MM.1S (cell line): ENCODE results near the gene OMG.

ENCODE experiments used
- DNase-seq: peaks from one replicate; pipeline ENCODE4 v3.0.0-alpha.2; 2015
- H2AFZ ChIP-seq: fragments of 300-600 bp; sonication (generic); 2 replicates; pipeline ENCODE4 v1.6.0; 2016; ENCODE audit warnings: antibody characterized with exemption, low read length
- H3F3A ChIP-seq: fragments of 300-600 bp; sonication (generic); 2 replicates; pipeline ENCODE4 v1.6.1; 2016; ENCODE audit warnings: mild to moderate bottlenecking, antibody characterized with exemption, low read length, moderate library complexity, mixed read lengths; ENCODE audit not compliant: insufficient read depth
- H3K27ac ChIP-seq: fragments of 300-600 bp; sonication (generic); 2 replicates; pipeline ENCODE4 v1.5.1; 2016; ENCODE audit warnings: mild to moderate bottlenecking, low read length
- H3K27me3 ChIP-seq: fragments of 300-600 bp; sonication (generic); replicated peaks from 2 replicates; pipeline ENCODE4 v1.6.0; 2016; ENCODE audit warnings: low read length; ENCODE audit not compliant: insufficient read depth
- H3K36me3 ChIP-seq: fragments of 300-600 bp; sonication (generic); replicated peaks from 2 replicates; pipeline ENCODE4 v1.6.1; 2016; ENCODE audit warnings: mild to moderate bottlenecking, low read length, mixed read lengths; ENCODE audit not compliant: insufficient read depth
- H3K4me1 ChIP-seq: fragments of 300-600 bp; sonication (generic); 2 replicates; pipeline ENCODE4 v1.6.1; 2016; ENCODE audit warnings: low read length, mixed read lengths
- H3K4me2 ChIP-seq: fragments of 300-600 bp; sonication (generic); 2 replicates; pipeline ENCODE4 v1.6.0; 2016; ENCODE audit warnings: low read depth, low read length
- H3K4me3 ChIP-seq: fragments of 300-600 bp; sonication (generic); 2 replicates; pipeline ENCODE4 v1.5.1; 2016; ENCODE audit warnings: low read length, mixed read lengths
- H3K79me2 ChIP-seq: fragments of 300-600 bp; sonication (generic); 2 replicates; pipeline ENCODE4 v1.6.1; 2016; ENCODE audit warnings: mixed run types, low read length, mixed read lengths
- H3K9ac ChIP-seq: fragments of 300-600 bp; sonication (generic); 2 replicates; pipeline ENCODE4 v1.6.1; 2016; ENCODE audit warnings: low read length, mixed read lengths
- H3K9me2 ChIP-seq: fragments of 300-600 bp; sonication (generic); replicated peaks from 2 replicates; pipeline ENCODE4 v1.6.1; 2016; ENCODE audit warnings: mild to moderate bottlenecking, low read length, mixed read lengths; ENCODE audit not compliant: insufficient read depth
- H3K9me3 ChIP-seq: fragments of 300-600 bp; sonication (generic); replicated peaks from 2 replicates; pipeline ENCODE4 v1.6.1; 2016; ENCODE audit warnings: mild to moderate bottlenecking, low read length, mixed read lengths; ENCODE audit not compliant: insufficient read depth
- H4K20me1 ChIP-seq: fragments of 300-600 bp; sonication (generic); 2 replicates; pipeline ENCODE4 v1.6.1; 2016; ENCODE audit warnings: mild to moderate bottlenecking, low read length, moderate library complexity, mixed read lengths; ENCODE audit not compliant: insufficient read depth
- EZH2 ChIP-seq: fragments of 300-600 bp; sonication (generic); optimal IDR thresholded peaks from 2 replicates; pipeline ENCODE3; 2017; ENCODE audit warnings: low read depth, mild to moderate bottlenecking, antibody characterized with exemption, low read length, mixed read lengths
- EZH2phosphoT487 ChIP-seq: fragments of 300-600 bp; sonication (generic); IDR thresholded peaks from 2 replicates; pipeline ENCODE4 v1.6.1; 2018; ENCODE audit warnings: antibody characterized with exemption, low read length
- TF ChIP-seq, protein P1 (sequence below): fragments of 300-600 bp; sonication (generic); IDR thresholded peaks from 2 replicates; pipeline ENCODE4 v1.5.1; 2016; ENCODE audit warnings: antibody characterized with exemption, low read length, mixed read lengths

Gene OMG

DNA sequence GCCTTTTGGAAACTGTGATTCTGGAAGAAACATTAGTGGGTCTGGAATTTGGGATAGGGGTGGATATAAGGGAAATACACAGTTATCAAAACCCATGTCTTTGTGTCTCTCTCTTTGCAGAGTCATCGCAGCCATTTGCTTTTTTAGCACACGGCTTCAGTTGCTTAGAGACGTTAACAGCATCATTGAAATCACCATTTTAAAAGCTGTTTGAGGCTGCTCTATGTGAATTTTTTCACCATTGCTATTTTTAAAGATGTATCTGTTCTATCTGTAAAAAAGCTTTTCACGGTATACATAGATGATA, 47.3 kb downstream of the OMG start:
- H3K4me1 ChIP-seq, result peaks cover 26% of the 10 kb centered on the region
- DNase-seq, result no peak
- H2AFZ ChIP-seq, result no peak overlapping the region
- peaks cover 22% of the 10 kb centered on the region for H3F3A ChIP-seq
- TF ChIP-seq EZH2 (no peak), EZH2phosphoT487 (no peak)
- TF ChIP-seq, protein P1, sequence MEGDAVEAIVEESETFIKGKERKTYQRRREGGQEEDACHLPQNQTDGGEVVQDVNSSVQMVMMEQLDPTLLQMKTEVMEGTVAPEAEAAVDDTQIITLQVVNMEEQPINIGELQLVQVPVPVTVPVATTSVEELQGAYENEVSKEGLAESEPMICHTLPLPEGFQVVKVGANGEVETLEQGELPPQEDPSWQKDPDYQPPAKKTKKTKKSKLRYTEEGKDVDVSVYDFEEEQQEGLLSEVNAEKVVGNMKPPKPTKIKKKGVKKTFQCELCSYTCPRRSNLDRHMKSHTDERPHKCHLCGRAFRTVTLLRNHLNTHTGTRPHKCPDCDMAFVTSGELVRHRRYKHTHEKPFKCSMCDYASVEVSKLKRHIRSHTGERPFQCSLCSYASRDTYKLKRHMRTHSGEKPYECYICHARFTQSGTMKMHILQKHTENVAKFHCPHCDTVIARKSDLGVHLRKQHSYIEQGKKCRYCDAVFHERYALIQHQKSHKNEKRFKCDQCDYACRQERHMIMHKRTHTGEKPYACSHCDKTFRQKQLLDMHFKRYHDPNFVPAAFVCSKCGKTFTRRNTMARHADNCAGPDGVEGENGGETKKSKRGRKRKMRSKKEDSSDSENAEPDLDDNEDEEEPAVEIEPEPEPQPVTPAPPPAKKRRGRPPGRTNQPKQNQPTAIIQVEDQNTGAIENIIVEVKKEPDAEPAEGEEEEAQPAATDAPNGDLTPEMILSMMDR, result no peak
- no peaks in the 10 kb centered on the region for H4K20me1 ChIP-seq
- no peaks in the 10 kb centered on the region for H3K27me3 ChIP-seq
- peak overlapping the region; percentile 77 for H3K4me2 ChIP-seq
- no peaks in the 10 kb centered on the region for H3K9me3 ChIP-seq
- no peaks in the 10 kb centered on the region for H3K36me3 ChIP-seq
- H3K27ac ChIP-seq, result peak overlapping the region; percentile 68; the same call in 1 of the 2 replicates
- no peaks in the 10 kb centered on the region for H3K79me2 ChIP-seq
- no peak overlapping the region; the same call in 1 of the 2 replicates for H3K9ac ChIP-seq
- 0 out of 2 replicates have a peak overlapping the region, but pooled peaks have one; percentile 21 for H3K4me3 ChIP-seq
- H3K9me2 ChIP-seq, result no peaks in the 10 kb centered on the region

DNA sequence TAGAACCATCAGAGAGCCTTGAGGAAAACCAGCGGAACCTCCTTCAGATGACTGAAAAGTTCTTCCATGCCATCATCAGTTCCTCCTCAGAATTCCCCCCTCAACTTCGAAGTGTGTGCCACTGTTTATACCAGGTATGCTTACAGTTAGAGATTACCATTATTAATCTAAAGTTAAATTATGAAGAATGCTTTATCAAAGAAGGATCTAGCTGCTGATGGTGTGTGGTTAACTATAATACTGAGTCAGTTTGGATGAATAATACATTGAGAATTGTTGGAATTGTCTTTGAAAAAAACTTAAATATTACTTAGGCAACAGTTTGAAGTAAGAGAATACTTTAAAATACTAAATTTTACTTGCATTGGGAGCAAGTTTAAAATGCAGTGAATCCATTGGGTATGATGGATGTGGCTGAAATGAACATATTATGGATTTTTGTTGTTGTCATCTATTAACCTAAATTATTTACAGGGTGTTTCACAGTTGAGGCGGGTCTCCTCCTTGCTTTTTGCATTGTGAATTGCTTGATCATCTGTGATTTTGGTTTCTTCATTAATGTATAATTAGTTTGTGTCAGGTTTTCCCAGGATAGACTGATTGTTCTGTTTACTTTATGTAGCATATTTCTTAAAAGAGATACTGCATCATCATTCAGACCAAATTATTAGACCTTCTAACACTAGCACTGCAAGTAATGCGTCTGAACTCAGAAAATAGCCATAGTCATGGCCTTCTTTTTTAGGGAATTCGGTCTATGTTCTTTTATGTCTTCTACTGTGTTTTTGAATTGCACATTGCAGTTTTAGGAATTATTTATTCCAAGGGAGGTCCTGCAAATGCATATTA, 47.8 kb downstream of the OMG start:
- peak overlapping the region; percentile 77 for H3K4me2 ChIP-seq
- no peaks in the 10 kb centered on the region for H3K79me2 ChIP-seq
- peaks cover 26% of the 10 kb centered on the region for H3K4me1 ChIP-seq
- no peaks in the 10 kb centered on the region for H3K36me3 ChIP-seq
- no peak overlapping the region for H3K9ac ChIP-seq
- no peak for DNase-seq
- peaks cover 22% of the 10 kb centered on the region for H3F3A ChIP-seq
- no peak overlapping the region; the same call in 1 of the 2 replicates for H3K27ac ChIP-seq
- H3K27me3 ChIP-seq, result no peaks in the 10 kb centered on the region
- no peaks in the 10 kb centered on the region for H3K9me2 ChIP-seq
- TF ChIP-seq, protein P1, result no peak
- TF ChIP-seq EZH2 (no peak), EZH2phosphoT487 (no peak)
- no peaks in the 10 kb centered on the region for H4K20me1 ChIP-seq
- no peak overlapping the region for H2AFZ ChIP-seq
- H3K9me3 ChIP-seq, result no peaks in the 10 kb centered on the region
- no peak overlapping the region for H3K4me3 ChIP-seq
